Activated CD4-positive, CD25-positive, alpha-beta regulatory T cell treated with anti-CD3 and anti-CD28 coated beads, Interleukin-2, amount 50 U/mL, for 72 hours (primary cell): ENCODE data around the gene TAC3.
"Not testable (repeated sequence)": the region's sequence is repeated elsewhere in the genome, so short reads cannot be mapped to it uniquely, and the experiment has no call there.

Experiments used
- DNase-seq: peaks from one replicate; pipeline ENCODE4 v3.0.0; 2021

Gene TAC3

DNA sequence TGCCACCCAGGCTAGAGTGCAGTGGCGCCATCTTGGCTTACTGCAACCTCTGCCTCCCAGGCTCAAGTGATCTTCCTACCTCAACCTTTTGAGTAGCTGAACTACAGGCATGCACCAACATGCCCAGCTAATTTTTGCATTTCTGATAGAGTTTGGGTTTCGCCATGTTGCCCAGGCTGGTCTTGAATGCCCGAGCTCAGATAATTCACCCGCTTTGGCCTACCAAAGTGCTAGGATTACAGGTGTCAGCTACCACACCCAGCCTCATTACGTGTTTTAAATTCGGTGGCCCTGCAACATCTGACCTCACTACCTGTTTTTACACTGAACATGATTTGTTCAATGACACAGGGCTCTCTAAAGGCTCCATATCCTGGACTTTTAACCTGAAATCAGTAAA is 36.1 kb downstream of the TAC3 start:
- no peak for DNase-seq

GRCh38 chr12:56979628-56980027 is 36.7 kb downstream of the TAC3 start:
- no peak for DNase-seq

- DNase-seq: no peak
Observed at GRCh38 chr12:56978397-56979138, 37.8 kb downstream of the TAC3 start.

DNA sequence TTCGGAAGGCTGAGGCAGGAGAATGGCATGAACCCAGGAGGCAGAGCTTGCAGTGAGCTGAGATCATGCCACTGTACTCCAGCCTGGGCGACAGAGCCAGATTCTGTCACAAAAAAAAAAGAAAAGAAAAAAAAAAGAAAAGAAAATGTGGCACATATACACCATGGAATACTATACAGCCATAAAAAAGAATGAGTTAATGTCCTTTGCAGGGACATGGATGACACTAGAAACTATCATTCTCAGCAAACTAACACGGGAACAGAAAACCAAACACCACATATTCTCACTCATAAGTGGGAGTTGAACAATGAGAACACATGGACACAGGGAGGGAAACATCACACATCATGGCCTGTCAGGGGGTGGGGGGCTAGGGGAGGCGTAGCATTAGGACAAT is 39.0 kb downstream of the TAC3 start:
- DNase-seq: not testable (repeated sequence)

DNA sequence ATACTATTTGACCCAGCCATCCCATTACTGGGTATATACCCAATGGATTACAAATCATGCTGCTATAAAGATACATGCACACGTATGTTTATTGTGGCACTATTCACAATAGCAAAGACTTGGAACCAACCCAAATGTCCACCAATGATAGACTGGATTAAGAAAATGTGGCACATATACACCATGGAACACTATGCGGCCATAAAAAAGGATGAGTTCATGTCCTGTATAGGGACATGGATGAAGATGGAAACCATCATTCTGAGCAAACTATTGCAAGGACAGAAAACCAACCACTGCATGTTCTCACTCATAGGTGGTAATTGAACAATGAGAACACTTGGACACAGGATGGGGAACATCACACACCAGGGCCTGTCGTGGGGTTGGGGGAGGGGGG is 42.1 kb downstream of the TAC3 start:
- not testable (repeated sequence) for DNase-seq

DNA sequence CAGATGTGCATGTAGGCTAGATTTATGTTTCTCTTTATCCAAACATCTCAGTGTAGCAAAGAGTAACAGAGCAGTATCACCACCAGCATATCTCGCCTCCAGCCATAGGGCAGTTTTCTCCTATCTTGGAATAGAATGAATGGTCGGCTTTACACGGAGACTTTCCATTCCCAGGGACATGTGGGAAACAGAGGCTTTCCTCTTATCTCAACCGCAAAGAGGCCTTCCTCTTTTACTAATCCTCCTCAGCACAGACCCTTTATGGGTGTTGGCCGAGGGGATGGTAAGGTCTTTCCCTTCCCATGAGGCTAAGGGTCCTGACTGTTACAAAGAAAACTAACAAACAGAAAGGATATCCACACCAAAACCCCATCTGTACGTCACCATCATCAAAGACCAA is 47.4 kb downstream of the TAC3 start:
- DNase-seq: not testable (repeated sequence)

DNA sequence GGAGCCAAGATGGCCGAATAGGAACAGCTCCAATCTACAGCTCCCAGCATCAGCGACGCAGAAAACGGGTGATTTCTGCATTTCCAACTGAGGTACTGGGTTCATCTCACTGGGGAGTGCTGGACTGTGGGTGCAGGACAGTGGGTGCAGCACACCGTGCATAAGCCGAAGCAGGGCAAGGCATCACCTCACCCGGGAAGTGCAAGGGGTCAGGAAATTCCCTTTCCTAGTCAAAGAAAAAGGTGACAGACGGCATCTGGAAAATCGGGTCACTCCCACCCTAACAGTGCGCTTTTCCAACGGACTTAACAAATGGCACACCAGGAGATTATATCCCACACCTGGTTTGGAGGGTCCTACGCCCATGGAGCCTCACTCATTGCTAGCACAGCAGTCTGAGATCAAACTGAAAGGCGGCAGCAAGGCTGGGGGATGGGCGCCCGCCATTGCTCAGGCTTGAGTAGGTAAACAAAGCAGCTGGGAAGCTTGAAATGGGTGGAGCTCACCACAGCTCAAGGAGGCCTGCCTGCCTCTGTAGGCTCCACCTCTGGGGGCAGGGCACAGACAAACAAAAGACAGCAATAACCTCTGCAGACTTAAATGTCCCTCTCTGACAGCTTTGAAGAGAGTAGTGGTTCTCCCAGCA is 50.2 kb downstream of the TAC3 start:
- not testable (repeated sequence) for DNase-seq

GRCh38 chr12:56965124-56965523 is 51.2 kb downstream of the TAC3 start:
- not testable (repeated sequence) for DNase-seq

GRCh38 chr12:56963557-56963956 is 52.8 kb downstream of the TAC3 start:
- DNase-seq: not testable (repeated sequence)

GRCh38 chr12:56962247-56962646 is 54.1 kb downstream of the TAC3 start:
- not testable (repeated sequence) for DNase-seq
